HEK293T (cell line): ENCODE data around the gene SAMD11.

Source experiments
- CTCF ChIA-PET: fragments of 350-600 bp; formaldehyde crosslinking; extraction: SDS; loops from one replicate; lab custom pipeline; 2021; ENCODE audit warnings: antibody characterized with exemption, inconsistent platforms; lab: Yijun Ruan, JAX
- POLR2A ChIA-PET: fragments of 350-600 bp; formaldehyde crosslinking; extraction: SDS; loops from one replicate; lab custom pipeline; 2020; ENCODE audit warnings: antibody characterized with exemption, inconsistent platforms; lab: Yijun Ruan, JAX
- DNase-seq: peaks from one replicate; pipeline ENCODE4 v3.0.0; 2012; ENCODE audit warnings: mixed read lengths; ENCODE audit errors: extremely low spot score
- ARNT ChIP-seq: fragments of 450-650 bp; IDR thresholded peaks from 2 replicates; pipeline ENCODE4 v1.6.1; 2017; ENCODE audit warnings: mild to moderate bottlenecking
- BHLHE40 ChIP-seq: fragments of 450-650 bp; IDR thresholded peaks from 2 replicates; pipeline ENCODE4 v1.6.1; 2016; ENCODE audit warnings: mild to moderate bottlenecking, moderate library complexity, borderline replicate concordance
- CTBP1 ChIP-seq: fragments of 450-650 bp; IDR thresholded peaks from 2 replicates; pipeline ENCODE4 v1.6.1; 2016; ENCODE audit warnings: borderline replicate concordance
- ELF4 ChIP-seq: fragments of 450-650 bp; IDR thresholded peaks from 2 replicates; pipeline ENCODE4 v1.6.1; 2017; ENCODE audit warnings: antibody characterized with exemption
- FOXA1 ChIP-seq: fragments of 450-650 bp; IDR thresholded peaks from 2 replicates; pipeline ENCODE4 v1.6.1; 2016; ENCODE audit warnings: mild to moderate bottlenecking
- FOXK2 ChIP-seq: fragments of 450-650 bp; IDR thresholded peaks from 2 replicates; pipeline ENCODE4 v1.6.1; 2016; ENCODE audit warnings: mild to moderate bottlenecking
- FOXM1 ChIP-seq: fragments of 450-650 bp; IDR thresholded peaks from 2 replicates; pipeline ENCODE4 v1.6.1; 2017; ENCODE audit warnings: mild to moderate bottlenecking, borderline replicate concordance
- HDGF ChIP-seq: fragments of 450-650 bp; IDR thresholded peaks from 2 replicates; pipeline ENCODE4 v1.6.1; 2017; ENCODE audit warnings: antibody characterized with exemption, borderline replicate concordance
- L3MBTL2 ChIP-seq: fragments of 450-650 bp; conservative IDR thresholded peaks from 2 replicates; pipeline ENCODE4 v1.6.1; 2016; ENCODE audit warnings: mild to moderate bottlenecking
- LEF1 ChIP-seq: fragments of 450-650 bp; IDR thresholded peaks from 2 replicates; pipeline ENCODE4 v1.6.1; 2017; ENCODE audit warnings: mild to moderate bottlenecking, borderline replicate concordance
- NFRKB ChIP-seq: fragments of 450-650 bp; IDR thresholded peaks from 2 replicates; pipeline ENCODE4 v1.6.1; 2016; ENCODE audit warnings: mild to moderate bottlenecking, moderate library complexity
- SP1 ChIP-seq: fragments of 450-650 bp; IDR thresholded peaks from 2 replicates; pipeline ENCODE4 v1.6.1; 2017
- SUZ12 ChIP-seq: fragments of 450-650 bp; IDR thresholded peaks from 2 replicates; pipeline ENCODE4 v1.6.1; 2016; ENCODE audit warnings: mild to moderate bottlenecking
- TARDBP ChIP-seq: fragments of 450-650 bp; IDR thresholded peaks from 2 replicates; pipeline ENCODE4 v1.6.1; 2016
- ZNF384 ChIP-seq: fragments of 450-650 bp; IDR thresholded peaks from 2 replicates; pipeline ENCODE4 v1.6.1; 2016
- TF ChIP-seq, protein P1 (sequence below): fragments of 450-650 bp; IDR thresholded peaks from 2 replicates; pipeline ENCODE4 v1.6.1; 2016

Gene SAMD11

DNA sequence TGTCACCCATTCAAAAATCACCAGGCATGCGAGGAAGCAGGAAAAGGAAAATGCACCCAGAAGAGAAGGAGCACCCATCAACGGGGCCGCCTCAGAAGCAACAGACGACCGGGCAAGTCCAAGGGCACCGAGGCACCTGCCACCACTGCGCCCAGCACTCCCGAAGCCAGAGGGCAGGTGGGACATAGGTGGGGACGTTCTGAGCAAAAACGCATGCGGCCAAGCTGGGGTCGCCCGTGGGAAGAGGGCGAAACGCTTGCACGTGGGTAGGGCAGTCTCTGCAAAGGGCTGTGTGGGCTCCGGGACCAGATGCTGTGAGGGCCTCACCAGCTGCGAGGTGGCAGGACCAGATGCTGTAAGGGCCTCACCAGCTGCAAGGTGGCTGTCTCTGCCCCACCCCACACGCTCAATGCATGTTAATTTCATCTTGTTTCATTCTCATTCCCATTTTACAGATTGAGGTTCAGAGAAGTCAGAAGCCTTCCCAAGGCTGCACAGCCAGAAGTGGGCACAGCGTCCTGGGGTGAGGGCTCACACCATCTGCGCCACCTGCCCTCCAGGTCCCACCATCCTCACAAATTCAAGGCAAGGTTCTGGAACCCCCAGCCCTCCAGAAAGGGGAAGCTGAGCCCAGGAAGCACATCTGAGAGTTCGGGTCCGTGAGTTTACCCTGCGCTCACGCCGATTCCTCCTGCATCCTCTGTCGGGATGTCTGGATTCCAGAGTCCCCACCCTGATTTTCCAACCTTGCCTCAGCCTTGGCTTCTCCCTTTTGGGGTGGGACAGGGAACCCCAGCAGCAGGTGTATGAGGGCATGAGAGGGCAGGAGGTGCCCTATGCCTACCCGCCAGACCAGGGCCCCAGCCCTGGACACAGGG lies 8.2 kb upstream of the SAMD11 start:
- ChIA-PET CTCF (no interaction called here), POLR2A (no interaction called here)
- DNase-seq: no peak
- TF ChIP-seq LEF1 (no peak), L3MBTL2 (no peak), ELF4 (no peak), FOXA1 (no peak), ZNF384 (no peak), NFRKB (no peak), SP1 (no peak)

DNA sequence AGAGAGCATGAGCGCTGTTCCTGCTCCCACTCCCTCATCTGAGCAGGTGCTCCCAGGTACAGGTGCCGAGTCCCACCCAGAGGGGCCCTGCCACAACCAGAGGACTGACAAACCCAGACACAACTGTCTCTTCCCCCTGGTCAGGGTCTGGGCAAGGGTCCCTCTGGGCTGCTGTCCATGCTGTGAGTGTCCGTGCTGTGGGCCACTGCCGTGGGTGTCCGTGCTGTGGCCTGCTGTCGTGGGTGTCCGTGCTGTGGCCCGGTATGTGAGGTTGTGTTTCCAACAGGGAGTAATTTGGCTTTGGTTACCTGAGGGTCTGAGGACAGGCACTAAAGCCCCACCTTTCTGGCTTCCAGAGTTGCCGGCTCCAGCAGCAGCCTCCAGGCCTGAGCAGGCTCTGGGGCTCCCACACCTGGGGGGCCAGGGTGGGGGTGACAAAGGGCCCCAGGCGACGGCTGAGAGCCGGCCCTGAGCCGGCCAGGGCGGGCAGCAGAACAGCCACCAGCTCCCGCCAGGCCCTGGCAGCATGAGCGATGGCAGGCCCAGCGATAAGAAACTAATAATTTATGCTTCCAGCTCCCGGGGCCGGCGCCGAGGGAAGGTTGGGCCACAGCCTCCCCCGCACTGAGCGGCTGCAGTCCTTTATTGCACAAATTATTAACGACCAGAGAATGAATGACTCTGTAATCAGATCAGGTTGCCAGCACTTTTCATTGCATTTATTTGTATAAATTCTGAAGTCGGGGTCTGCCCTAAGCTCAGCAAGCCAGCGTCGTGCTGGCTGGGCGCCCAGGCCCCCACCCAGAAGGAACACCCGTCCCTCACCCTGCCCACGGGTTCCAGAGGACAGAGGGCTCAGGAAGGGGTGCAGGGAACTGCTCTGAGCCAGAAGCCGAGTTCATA lies 7.3 kb upstream of the SAMD11 start:
- CTCF ChIA-PET: interaction anchor here (1.2 kb wide), 1 partner anchor 11 kb away, joined by 7 read pairs; no protein-coding TSS in a partner anchor
- TF ChIP-seq FOXM1 (no peak), NFRKB (no peak), CTBP1 (0 out of 2 replicates have a peak, but pooled peaks have one; percentile 5)
- TF ChIP-seq, protein P1, sequence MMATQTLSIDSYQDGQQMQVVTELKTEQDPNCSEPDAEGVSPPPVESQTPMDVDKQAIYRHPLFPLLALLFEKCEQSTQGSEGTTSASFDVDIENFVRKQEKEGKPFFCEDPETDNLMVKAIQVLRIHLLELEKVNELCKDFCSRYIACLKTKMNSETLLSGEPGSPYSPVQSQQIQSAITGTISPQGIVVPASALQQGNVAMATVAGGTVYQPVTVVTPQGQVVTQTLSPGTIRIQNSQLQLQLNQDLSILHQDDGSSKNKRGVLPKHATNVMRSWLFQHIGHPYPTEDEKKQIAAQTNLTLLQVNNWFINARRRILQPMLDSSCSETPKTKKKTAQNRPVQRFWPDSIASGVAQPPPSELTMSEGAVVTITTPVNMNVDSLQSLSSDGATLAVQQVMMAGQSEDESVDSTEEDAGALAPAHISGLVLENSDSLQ: peak; percentile 88
- peak; percentile 66 for DNase-seq
- POLR2A ChIA-PET: interaction anchor here (1.2 to 5.2 kb wide), 2 partner anchors 12 to 24 kb away, joined by 5 to 61 read pairs; no protein-coding TSS in a partner anchor

DNA sequence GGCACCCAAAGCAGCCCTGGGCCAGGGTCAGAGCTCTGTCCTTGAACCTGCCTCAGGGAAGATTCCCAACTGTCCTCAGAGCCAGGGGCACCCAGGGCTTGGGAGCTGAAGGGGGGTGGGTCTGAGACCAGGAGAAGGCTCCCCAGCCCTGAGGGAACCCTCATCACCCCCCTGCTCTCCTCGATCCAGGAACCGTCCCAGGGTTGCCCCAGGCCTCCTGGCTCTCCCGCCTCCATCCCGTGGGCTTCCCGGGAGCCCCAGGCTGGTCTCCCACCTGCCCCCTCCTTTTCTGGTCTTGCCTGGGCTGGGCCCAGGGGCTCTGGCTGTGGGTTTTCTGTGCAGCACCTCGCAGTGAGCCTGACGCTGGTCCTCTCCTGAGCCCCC lies 6.7 kb upstream of the SAMD11 start:
- POLR2A ChIA-PET: interaction anchor here (1.2 to 5.2 kb wide), 2 partner anchors 12 to 24 kb away, joined by 5 to 61 read pairs; no protein-coding TSS in a partner anchor
- peak; percentile 20; the same call in 1 of the 2 replicates for TF ChIP-seq ELF4
- TF ChIP-seq HDGF: no peak
- CTCF ChIA-PET: interaction anchor here (1.2 kb wide), 1 partner anchor 11 kb away, joined by 7 read pairs; no protein-coding TSS in a partner anchor
- DNase-seq: no peak

- ChIA-PET CTCF (interaction anchor here (0.7 to 0.9 kb wide), 2 partner anchors 20 to 212 kb away, joined by 3 to 4 read pairs; no protein-coding TSS in a partner anchor), POLR2A (interaction anchor here (5.2 kb wide), 1 partner anchor 23 kb away, joined by 61 read pairs; no protein-coding TSS in a partner anchor)
- DNase-seq: no peak
These were observed 6.1 kb upstream of the SAMD11 start for GRCh38 chr1:917466-918091.

GRCh38 chr1:918353-918752 lies 5.4 kb upstream of the SAMD11 start:
- no peak for DNase-seq
- TF ChIP-seq LEF1 (no peak), TARDBP (no peak), NFRKB (no peak), ARNT (no peak)
- POLR2A ChIA-PET: interaction anchor here (1.0 to 5.2 kb wide), 2 partner anchors 22 to 31 kb away, joined by 3 to 61 read pairs; no protein-coding TSS in a partner anchor
- CTCF ChIA-PET: interaction anchor here (0.7 kb wide), 1 partner anchor 211 kb away, joined by 3 read pairs; no protein-coding TSS in a partner anchor

More at GRCh38 chr1:917466-918091, 6.1 kb upstream of the SAMD11 start:
- TF ChIP-seq, protein P1: 0 out of 2 replicates have a peak, but pooled peaks have one; percentile 32
- TF ChIP-seq FOXM1: no peak

GRCh38 chr1:918843-919242 lies 4.9 kb upstream of the SAMD11 start:
- CTCF ChIA-PET: interaction anchor here (1.5 kb wide), 1 partner anchor 22 kb away, joined by 4 read pairs; no protein-coding TSS in a partner anchor
- TF ChIP-seq FOXM1 (no peak), FOXK2 (no peak), SUZ12 (no peak), ZNF384 (no peak), LEF1 (no peak), TARDBP (no peak), SP1 (no peak), ELF4 (no peak), FOXA1 (no peak), CTBP1 (no peak), BHLHE40 (no peak), L3MBTL2 (no peak), HDGF (no peak), ARNT (no peak), NFRKB (no peak)
- TF ChIP-seq, protein P1: no peak
- no peak for DNase-seq
- POLR2A ChIA-PET: interaction anchor here (1.0 to 5.2 kb wide), 2 partner anchors 22 to 30 kb away, joined by 3 to 61 read pairs; no protein-coding TSS in a partner anchor
